Ectodermal cell (in vitro differentiated cells): ENCODE data around the gene NAV3.

Experiments
- H3K27ac ChIP-seq: 2 replicates; pipeline ENCODE4 v1.7.0; 2013; ENCODE audit warnings: mild to moderate bottlenecking, low read depth, low read length; ENCODE audit not compliant: insufficient read depth, poor library complexity, severe bottlenecking
- H3K27me3 ChIP-seq: 2 replicates; pipeline ENCODE4 v1.7.0; 2013; ENCODE audit warnings: mild to moderate bottlenecking, low read length; ENCODE audit not compliant: insufficient read depth, control insufficient read depth, poor library complexity, severe bottlenecking
- H3K36me3 ChIP-seq: one replicate; pipeline ENCODE4 v1.7.0; 2013; ENCODE audit warnings: low read length; ENCODE audit not compliant: control insufficient read depth, insufficient read depth
- H3K4me1 ChIP-seq: one replicate; pipeline ENCODE4 v1.7.0; 2013; ENCODE audit warnings: low read length; ENCODE audit not compliant: control insufficient read depth, insufficient read depth
- H3K4me3 ChIP-seq: 2 replicates; pipeline ENCODE4 v1.7.0; 2013; ENCODE audit warnings: low read depth, low read length, control low read depth; ENCODE audit not compliant: insufficient read depth
- H3K9me3 ChIP-seq: 2 replicates; pipeline ENCODE4 v1.7.0; 2013; ENCODE audit warnings: mild to moderate bottlenecking, low read length, moderate library complexity; ENCODE audit not compliant: control insufficient read depth
- WGBS, 2 experiments: methylation state at CpG; one replicate each; pipeline ENCODE4 v1.1.7; 2013; ENCODE audit warnings: missing lambda C conversion rate in 2 of 2; 5-methylcytosine and 5-hydroxymethylcytosine counted together

Gene NAV3

GRCh38 chr12:78260976-78261375 is 430.3 kb downstream of the NAV3 start:
- H3K4me1 ChIP-seq, result no peaks in the 10 kb centered on the region
- no peaks in the 10 kb centered on the region for H3K9me3 ChIP-seq
- no peaks in the 10 kb centered on the region for H3K27me3 ChIP-seq
- H3K27ac ChIP-seq, result no peak overlapping the region
- no peaks in the 10 kb centered on the region for H3K36me3 ChIP-seq
- H3K4me3 ChIP-seq, result no peak overlapping the region
- 93 to 99% methylated on average over 7 of the region's 7 CpGs for WGBS, 2 experiments

- H3K27me3 ChIP-seq, result no peaks in the 10 kb centered on the region
- H3K4me3 ChIP-seq, result no peak overlapping the region
- H3K36me3 ChIP-seq, result no peaks in the 10 kb centered on the region
- H3K9me3 ChIP-seq, result no peaks in the 10 kb centered on the region
- WGBS, 2 experiments, result 83 to 85% methylated on average over 2 of the region's 2 CpGs
- no peaks in the 10 kb centered on the region for H3K4me1 ChIP-seq
- H3K27ac ChIP-seq, result no peak overlapping the region
These were observed 431.2 kb downstream of the NAV3 start for GRCh38 chr12:78261901-78262300.
